ENCODE results near the gene TMEM169.

DNA sequence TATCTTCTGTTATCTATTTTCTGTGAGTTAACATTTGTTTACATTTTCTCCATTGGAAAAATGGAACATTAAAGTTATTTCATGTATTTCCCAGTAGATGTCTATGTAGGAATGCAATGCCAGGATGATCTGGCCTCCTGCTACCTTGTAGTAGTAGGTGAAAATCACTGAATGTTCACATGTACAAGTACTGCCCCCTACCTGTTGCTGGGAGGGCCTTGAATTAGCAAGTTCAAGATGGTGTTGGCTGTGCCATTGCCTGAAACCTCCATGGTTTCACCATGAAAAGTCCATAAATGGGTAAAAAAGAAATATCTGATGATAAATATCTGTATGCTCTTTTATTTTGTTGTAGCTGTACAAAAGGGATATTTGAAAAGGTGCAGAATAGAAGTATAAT, 58.2 kb downstream of the TMEM169 start:
- TF ChIP-seq, protein P1, sequence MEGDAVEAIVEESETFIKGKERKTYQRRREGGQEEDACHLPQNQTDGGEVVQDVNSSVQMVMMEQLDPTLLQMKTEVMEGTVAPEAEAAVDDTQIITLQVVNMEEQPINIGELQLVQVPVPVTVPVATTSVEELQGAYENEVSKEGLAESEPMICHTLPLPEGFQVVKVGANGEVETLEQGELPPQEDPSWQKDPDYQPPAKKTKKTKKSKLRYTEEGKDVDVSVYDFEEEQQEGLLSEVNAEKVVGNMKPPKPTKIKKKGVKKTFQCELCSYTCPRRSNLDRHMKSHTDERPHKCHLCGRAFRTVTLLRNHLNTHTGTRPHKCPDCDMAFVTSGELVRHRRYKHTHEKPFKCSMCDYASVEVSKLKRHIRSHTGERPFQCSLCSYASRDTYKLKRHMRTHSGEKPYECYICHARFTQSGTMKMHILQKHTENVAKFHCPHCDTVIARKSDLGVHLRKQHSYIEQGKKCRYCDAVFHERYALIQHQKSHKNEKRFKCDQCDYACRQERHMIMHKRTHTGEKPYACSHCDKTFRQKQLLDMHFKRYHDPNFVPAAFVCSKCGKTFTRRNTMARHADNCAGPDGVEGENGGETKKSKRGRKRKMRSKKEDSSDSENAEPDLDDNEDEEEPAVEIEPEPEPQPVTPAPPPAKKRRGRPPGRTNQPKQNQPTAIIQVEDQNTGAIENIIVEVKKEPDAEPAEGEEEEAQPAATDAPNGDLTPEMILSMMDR (IDR thresholded peaks at IDR 0.05): peak in 3 of 5 experiments; percentile 16 to 23 (median 17)
- TF ChIP-seq EP300 (IDR thresholded peaks at IDR 0.05; ENCODE audit: low read depth) (no peak), POLR2A (IDR thresholded peaks at IDR 0.05) (no peak), POLR2AphosphoS5 (IDR thresholded peaks at IDR 0.05) (no peak)

All from transverse colon (tissue), 4 donors.